Uterus (tissue), 2 donors: ENCODE measurements around the gene TMEM120A.
"Not testable (repeated sequence)": the region's sequence is repeated elsewhere in the genome, so short reads cannot be mapped to it uniquely, and the experiment has no call there.

Experiments used
- POLR2A ChIP-seq, 2 donors: fragments of 450-650 bp; IDR thresholded peaks; one replicate each; pipeline ENCODE4 v1.6.1; 2016; ENCODE audit warnings: antibody characterized with exemption in 2 of 2, mild to moderate bottlenecking in 1 of 2, moderate library complexity in 1 of 2
- TF ChIP-seq, protein P1 (sequence below), 4 experiments: fragments of 200-600 bp in 2 of 4; fragments of 450-650 bp in 2 of 4; sonication (generic) in 2 of 4; IDR thresholded peaks; one replicate each; pipeline ENCODE4 v1.5.1; 2016 to 2019; ENCODE audit warnings: antibody characterized with exemption in 4 of 4, mild to moderate bottlenecking in 2 of 4, moderate library complexity in 1 of 4

DNA sequence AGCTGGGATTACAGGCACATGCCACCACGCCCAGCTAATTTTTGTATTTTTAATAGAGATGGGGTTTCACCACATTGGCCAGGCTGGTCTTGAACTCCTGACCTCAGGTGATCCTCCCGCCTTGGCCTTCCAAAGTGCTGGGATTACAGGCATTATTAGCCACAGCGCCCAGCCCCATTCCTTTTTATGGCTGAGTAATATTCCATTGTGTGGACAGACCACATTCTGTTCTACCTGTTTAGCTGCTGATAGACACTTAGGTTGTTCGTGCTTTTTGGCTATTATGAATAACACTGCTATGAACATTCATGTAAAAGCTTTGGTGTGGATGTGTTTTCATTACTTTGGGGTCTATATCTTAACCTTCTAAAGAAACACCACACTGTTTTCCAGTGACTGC is 24.1 kb upstream of the TMEM120A start:
- TF ChIP-seq, protein P1, sequence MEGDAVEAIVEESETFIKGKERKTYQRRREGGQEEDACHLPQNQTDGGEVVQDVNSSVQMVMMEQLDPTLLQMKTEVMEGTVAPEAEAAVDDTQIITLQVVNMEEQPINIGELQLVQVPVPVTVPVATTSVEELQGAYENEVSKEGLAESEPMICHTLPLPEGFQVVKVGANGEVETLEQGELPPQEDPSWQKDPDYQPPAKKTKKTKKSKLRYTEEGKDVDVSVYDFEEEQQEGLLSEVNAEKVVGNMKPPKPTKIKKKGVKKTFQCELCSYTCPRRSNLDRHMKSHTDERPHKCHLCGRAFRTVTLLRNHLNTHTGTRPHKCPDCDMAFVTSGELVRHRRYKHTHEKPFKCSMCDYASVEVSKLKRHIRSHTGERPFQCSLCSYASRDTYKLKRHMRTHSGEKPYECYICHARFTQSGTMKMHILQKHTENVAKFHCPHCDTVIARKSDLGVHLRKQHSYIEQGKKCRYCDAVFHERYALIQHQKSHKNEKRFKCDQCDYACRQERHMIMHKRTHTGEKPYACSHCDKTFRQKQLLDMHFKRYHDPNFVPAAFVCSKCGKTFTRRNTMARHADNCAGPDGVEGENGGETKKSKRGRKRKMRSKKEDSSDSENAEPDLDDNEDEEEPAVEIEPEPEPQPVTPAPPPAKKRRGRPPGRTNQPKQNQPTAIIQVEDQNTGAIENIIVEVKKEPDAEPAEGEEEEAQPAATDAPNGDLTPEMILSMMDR (IDR thresholded peaks at IDR 0.05): not testable (repeated sequence)
- not testable (repeated sequence) for TF ChIP-seq POLR2A (IDR thresholded peaks at IDR 0.05)
